COR-L47 (cell line): ENCODE data around the gene ALDH4A1.
"Not testable (repeated sequence)": the region's sequence is repeated elsewhere in the genome, so short reads cannot be mapped to it uniquely, and the experiment has no call there.

ENCODE experiments used
- DNase-seq: peaks from one replicate; lab custom pipeline; 2025; lab: John Stamatoyannopoulos, UW

Gene ALDH4A1

GRCh38 chr1:18877282-18877681 lies 25.1 kb downstream of the ALDH4A1 start:
- no peak for DNase-seq

- DNase-seq: no peak
Observed at GRCh38 chr1:18876210-18876609, 26.1 kb downstream of the ALDH4A1 start.

DNA sequence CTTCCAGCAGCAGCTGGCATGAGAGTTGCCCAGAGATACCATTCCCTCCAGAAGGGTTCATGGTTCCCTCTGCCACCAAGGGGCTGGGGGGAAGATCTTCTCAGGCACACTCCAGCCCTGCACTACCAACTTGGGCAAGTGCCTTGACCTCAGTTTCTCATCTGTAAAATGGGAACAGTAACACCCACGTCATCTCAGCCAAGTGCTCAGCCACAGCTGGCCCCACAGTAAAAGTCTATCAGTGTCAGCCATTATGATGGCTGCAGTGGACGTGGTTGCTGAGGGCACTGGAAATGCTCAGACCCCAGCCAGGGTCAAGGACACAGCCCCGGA lies 26.6 kb downstream of the ALDH4A1 start:
- DNase-seq: no peak

- DNase-seq: peak; percentile 62
Observed at GRCh38 chr1:18875107-18875795, 27.1 kb downstream of the ALDH4A1 start.

DNA sequence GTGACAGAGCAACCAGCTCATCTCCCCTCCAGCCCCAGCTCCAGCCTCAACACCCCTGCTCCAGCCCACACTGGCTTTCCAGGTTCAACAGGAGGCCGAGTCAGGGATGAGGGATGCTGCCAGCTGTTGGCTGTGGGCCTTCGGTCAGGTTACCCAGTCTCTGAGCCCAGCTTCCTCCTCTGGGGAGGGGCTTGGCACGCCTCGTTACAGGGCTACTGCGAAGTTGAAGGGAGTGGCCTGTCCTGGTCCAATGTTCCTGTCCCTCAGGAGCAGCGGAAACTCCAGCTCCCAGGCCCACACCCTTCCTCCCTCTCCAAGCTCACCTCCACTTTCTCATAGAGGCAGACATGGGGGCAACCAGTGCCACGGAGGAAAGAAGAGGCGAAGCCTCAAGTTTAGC lies 27.8 kb downstream of the ALDH4A1 start:
- DNase-seq: no peak

- DNase-seq: no peak
Observed at GRCh38 chr1:18874036-18874435, 28.3 kb downstream of the ALDH4A1 start.

DNA sequence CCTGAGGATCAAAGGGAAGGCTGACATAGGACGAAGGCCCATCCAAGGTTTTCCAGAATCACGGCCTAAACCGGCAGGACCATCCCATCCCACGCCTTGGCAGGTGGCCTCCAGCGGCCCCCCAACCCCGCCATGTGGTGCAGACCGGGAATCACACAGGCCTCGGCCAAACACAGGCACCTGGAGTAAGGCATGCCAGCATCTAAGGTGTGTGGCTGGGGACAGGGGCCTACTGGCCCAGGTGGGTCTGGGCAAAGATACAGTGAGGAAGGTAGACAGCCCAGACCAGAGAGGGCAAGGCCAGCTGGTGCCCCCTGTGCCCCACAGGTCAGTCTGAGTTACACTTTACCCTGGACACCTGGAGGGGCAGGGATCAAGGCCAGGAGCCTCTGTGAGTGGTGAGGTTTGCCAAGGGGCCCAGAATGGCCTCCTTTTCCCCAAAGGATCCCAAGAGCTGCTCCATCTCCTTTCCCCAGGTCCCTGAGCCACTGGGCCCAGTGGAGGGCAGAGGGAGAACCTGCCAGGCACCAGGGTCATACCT lies 30.2 kb downstream of the ALDH4A1 start:
- DNase-seq: no peak

GRCh38 chr1:18871401-18872070 lies 30.8 kb downstream of the ALDH4A1 start:
- DNase-seq: no peak

- DNase-seq: no peak
Observed at GRCh38 chr1:18870957-18871356, 31.4 kb downstream of the ALDH4A1 start.

DNA sequence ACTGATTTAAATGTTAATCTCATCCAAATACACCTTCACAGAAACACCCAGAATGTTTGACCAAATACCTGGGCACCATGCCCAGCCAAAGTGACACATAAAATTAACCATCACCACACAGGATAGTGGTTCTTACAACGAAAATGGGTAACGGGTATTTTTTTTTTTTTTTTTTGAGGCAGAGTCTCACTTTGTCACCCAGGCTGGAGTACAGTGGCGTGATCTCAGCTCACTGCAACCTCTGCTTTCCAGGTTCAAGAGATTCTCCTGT lies 31.8 kb downstream of the ALDH4A1 start:
- DNase-seq: not testable (repeated sequence)

DNA sequence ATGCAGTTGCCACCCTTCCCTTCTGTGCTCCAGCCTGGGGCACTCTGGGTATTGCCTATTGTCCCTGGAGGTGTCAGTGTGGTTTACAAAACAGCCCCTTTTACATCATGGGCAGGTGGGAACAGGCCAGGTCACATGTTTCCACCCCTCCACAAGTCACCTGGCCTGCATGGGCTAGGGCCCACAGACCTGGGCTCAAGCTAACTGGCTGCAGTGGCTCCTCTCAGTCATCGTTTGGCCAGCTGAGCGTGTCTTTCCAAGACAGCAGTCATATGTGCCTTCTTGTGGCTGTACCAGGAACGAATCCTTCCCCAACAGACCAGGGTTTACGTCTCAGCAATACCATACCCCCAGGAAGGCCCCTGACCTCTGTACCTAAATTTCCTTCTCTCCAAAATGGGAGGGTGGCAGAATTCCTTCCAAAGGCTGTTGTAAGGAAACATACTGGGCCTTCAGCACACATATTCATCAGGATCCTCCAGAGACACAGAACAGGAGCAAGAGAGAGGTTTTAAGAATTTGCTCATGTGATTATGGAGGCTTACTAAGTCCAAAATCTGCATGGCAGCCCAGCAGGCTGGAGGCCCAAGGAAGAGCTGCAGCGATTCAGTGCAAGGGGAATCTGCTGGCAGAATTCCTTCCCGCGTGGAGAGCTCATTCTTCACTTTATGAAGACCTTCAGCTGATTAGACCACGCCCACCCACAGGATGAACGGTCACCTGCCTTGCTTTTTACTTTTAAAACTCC lies 32.3 kb downstream of the ALDH4A1 start:
- no peak for DNase-seq

- DNase-seq: no peak
Observed at GRCh38 chr1:18868801-18869424, 33.4 kb downstream of the ALDH4A1 start.

DNA sequence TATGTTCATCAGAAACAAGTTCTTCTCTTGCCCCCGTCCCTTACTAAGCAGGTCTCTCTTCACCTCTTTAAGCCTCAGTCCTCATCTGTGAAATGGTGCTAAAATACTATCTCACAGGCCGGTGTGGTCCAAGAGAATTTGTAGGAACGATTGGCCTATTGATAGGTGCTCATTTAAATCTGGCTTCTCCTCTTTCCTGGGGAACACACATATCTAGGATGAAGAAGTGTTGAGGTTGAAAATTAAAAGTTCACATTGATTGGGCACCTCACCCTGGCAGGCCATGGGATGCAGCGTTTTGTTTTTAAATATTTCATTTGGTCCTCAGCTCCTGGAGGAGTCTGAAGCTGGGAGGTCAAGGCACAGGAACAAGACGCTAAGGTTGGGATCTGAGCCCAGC lies 34.0 kb downstream of the ALDH4A1 start:
- DNase-seq: no peak

DNA sequence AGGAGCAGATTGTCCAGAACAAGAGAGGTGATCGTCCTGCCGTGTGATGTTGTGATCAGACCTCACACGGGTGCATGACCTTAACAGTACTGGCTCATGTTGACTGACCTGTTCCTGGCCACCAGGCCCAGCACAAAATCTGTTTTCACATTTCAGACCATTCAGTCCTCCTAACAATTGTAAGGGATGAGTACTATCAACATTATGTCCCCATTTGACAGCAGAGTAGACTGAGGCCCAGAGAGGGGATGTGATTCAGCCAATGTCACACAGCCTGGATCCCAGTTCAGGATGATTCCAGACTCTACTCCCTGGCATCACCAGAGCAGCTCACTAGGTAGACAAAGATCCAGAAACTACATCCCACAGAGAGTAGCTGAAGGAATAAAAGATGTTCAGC lies 35.5 kb downstream of the ALDH4A1 start:
- no peak for DNase-seq

- DNase-seq: no peak
Observed at GRCh38 chr1:18866314-18866713, 36.0 kb downstream of the ALDH4A1 start.

DNA sequence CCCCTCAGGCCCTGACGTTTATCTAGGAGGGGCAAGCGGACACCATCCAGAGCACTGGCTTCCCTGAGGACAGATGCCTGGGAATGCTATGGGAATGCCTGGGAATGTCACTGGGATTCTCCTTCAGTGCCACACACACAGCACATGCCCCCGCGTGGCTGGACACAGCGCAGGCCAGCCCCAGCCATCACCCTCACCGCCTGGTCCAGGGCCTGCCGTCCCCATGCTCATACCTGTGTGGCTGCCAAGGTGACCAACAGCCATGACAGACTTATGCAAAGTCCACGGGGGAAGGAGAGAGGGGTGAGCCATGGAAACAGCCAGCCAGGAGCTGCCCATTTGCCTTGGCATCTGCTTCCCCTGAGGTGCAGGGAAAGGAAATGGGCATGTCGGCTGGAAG lies 37.2 kb downstream of the ALDH4A1 start:
- DNase-seq: no peak

DNA sequence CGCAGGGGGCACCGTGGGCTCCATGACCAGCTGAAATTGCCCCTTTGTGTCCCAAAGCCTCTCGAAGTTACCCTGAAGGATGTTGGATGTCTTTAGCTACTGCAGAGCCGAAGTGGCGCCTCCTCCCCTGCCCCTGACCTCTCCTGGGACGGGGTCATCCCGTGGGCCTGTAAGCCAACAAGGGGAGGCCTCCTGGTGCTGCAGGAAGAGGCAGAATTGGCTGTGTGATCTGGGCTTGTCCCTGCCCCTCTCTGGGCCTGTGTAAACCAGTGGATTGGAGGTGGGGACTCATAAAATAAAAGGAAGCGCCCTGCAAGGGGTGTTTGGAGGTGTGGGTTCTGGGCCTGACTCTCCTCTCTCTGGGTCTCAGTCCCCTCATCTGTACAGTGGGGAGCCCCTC lies 40.8 kb downstream of the ALDH4A1 start:
- no peak for DNase-seq

GRCh38 chr1:18861082-18861481 lies 41.3 kb downstream of the ALDH4A1 start:
- DNase-seq: no peak

GRCh38 chr1:18859560-18859959 lies 42.8 kb downstream of the ALDH4A1 start, which contains the start of gene TAS1R2:
Gene TAS1R2 (minus strand): TSS chr1:18859660. CDS start chr1:18859660, 0 bp downstream.
- no peak for DNase-seq

DNA sequence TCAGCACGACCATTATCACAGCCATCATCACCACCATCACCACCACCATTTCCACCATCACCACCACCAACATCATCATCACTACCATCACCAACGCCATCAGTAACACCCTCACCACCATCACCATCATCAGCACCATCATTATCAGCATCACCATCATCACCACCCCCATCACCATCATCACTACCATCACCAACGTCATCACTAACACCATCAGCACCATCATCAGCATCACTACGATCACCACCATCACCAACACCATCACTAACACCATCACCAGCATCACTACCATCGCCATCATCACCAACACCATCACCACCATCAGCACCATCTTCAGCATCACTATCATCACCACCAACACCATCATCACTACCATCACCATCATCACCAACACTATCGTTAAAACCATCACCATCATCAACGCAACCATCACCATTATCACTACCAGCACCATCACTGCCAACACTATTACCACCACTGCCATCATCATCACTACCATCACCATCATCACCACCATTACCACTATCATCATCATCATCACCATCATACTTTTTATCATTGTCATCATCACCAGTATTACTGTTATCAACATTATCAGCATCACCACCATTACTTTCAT lies 44.2 kb downstream of the ALDH4A1 start:
- DNase-seq: no peak

DNA sequence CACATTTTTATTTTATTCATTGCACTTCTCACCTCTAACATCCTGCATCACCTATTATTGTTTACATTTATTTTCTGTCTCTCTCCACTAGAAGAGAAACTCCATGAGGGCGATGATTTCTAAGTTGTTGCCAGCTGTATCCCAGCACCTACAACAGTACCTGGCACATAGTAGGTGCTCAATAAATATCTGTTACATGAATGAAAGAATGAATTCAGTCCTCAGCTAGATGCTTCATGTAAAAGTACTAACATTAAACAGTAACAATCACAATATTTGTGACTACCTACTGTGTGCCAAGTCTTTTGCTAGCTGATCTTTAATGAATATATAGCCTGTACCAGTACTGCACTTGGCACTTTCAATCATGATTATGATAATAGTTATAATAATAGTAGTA lies 45.9 kb downstream of the ALDH4A1 start:
- DNase-seq: no peak

- DNase-seq: no peak
Observed at GRCh38 chr1:18855573-18855972, 46.8 kb downstream of the ALDH4A1 start.
